ENCODE results near the gene CFAP90. TPM values are rescaled to one million over a fixed set of nuclear protein-coding genes. Genes with fewer than 3 reads are reported as not detected.

Gene CFAP90
- total RNA-seq, 2 donors from 2014 or later = not detected

DNA sequence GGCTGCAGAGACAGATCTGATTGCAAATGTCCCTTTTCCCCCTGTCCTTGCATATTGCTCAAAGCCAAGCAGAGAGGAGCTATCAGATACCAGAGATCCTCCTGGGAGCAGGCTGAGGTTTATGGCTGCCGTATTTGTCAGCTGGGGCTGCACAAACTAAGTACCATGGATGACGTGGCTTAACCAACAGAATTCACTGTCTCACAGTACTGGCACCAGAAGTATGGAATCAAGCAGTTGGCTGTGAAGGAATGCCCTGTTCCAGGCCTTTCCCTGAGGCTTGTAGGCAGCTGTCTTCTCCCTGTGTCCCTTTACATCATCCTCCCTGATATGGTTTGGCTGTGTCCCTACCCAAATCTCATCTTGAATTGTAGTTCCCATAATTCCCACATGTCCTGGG is 2.6 kb downstream of the CFAP90 start:
- H3K36me3 ChIP-seq = no peaks in the 10 kb centered on the region
- no peak for DNase-seq (ENCODE audit: low spot score)

DNA sequence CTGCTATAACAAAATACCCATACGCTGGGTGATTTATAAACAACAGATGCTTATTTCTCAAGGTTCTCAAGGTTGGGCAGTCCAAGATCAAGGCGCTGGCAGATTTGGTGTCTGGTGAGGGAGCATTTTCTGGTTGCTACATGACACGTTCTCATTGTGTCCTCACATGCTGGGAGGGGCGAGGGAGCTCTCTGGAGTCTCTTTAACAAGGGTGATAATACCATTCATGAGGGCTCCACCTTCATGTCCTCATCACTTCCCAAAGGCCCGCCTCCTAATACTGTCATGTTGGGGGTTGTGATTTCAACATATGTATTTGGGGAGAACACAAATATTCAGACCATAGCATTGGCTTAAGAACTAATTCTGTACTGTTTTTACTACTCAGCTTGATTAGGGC is 4.6 kb downstream of the CFAP90 start:
- no peaks in the 10 kb centered on the region for H3K9me3 ChIP-seq
- DNase-seq (ENCODE audit: low spot score) = no peak
- H3K27ac ChIP-seq = no peak overlapping the region
- H3K36me3 ChIP-seq = no peaks in the 10 kb centered on the region
- peaks cover 0 to 20% of the 10 kb centered on the region in 2 donors for H3K4me1 ChIP-seq
- H3K4me3 ChIP-seq = no peak overlapping the region
- TF ChIP-seq, protein P1, sequence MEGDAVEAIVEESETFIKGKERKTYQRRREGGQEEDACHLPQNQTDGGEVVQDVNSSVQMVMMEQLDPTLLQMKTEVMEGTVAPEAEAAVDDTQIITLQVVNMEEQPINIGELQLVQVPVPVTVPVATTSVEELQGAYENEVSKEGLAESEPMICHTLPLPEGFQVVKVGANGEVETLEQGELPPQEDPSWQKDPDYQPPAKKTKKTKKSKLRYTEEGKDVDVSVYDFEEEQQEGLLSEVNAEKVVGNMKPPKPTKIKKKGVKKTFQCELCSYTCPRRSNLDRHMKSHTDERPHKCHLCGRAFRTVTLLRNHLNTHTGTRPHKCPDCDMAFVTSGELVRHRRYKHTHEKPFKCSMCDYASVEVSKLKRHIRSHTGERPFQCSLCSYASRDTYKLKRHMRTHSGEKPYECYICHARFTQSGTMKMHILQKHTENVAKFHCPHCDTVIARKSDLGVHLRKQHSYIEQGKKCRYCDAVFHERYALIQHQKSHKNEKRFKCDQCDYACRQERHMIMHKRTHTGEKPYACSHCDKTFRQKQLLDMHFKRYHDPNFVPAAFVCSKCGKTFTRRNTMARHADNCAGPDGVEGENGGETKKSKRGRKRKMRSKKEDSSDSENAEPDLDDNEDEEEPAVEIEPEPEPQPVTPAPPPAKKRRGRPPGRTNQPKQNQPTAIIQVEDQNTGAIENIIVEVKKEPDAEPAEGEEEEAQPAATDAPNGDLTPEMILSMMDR (IDR thresholded peaks at IDR 0.05) = no peak
- peaks cover 4% of the 10 kb centered on the region in 2 donors for H3K27me3 ChIP-seq

More for the DNA sequence above, 2.6 kb downstream of the CFAP90 start:
- Histone ChIP-seq H3K4me1 (peaks cover 0 to 23% of the 10 kb centered on the region in 2 donors), H3K27me3 (peaks cover 4% of the 10 kb centered on the region in 2 donors), H3K9me3 (no peaks in the 10 kb centered on the region), H3K27ac (no peak overlapping the region), H3K4me3 (no peak overlapping the region)
- TF ChIP-seq, protein P1 (IDR thresholded peaks at IDR 0.05) = no peak

DNA sequence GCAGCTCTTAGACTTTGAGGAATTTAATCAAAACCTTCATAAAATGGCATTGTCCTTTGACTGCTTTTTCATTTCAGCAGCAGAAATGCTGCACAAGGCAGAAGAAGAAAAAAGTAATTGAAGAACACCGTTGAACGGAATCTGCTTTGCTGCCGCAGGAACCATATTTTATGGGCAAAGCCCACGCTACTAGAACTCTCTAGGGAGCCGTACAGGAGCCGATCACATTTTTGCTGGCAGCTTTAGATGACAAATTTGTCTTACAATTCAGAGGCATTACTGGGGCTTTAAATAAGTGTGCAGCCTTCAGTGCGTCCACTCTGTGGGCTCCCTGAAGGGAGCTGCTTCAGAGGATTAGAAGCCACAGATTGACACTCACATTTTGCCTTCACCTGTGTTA is 5.4 kb downstream of the CFAP90 start:
- Histone ChIP-seq H3K4me1 (peaks cover 0 to 13% of the 10 kb centered on the region in 2 donors), H3K9me3 (no peaks in the 10 kb centered on the region), H3K27ac (no peak overlapping the region), H3K36me3 (no peaks in the 10 kb centered on the region), H3K27me3 (peaks cover 4% of the 10 kb centered on the region in 2 donors), H3K4me3 (no peak overlapping the region)
- DNase-seq (ENCODE audit: low spot score) = no peak
- TF ChIP-seq, protein P1 (IDR thresholded peaks at IDR 0.05) = no peak

DNA sequence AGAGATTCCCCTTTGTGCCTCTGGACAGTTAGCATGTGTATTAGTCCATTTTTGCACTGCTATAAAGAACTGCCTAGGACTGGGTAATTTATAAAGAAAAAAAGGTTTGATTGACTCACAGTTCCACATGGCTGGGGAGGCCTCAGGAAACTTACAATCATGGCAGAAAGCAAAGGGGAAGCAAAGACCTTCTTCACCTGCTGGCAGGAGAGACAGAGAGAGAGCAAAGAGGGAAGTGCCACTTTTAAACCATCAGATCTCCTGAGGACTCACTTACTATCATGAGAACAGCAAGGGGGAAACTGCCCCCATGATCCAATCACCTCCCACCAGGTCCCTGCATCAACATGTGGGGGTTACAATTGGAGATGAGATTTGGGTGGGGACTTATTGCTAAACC is 6.0 kb downstream of the CFAP90 start:
- H3K4me3 ChIP-seq = no peak overlapping the region
- peaks cover 0 to 6% of the 10 kb centered on the region in 2 donors for H3K4me1 ChIP-seq
- no peaks in the 10 kb centered on the region for H3K9me3 ChIP-seq
- peaks cover 0 to 4% of the 10 kb centered on the region in 2 donors for H3K27me3 ChIP-seq
- no peaks in the 10 kb centered on the region for H3K36me3 ChIP-seq
- no peak overlapping the region for H3K27ac ChIP-seq
- no peak for DNase-seq (ENCODE audit: low spot score)
- TF ChIP-seq, protein P1 (IDR thresholded peaks at IDR 0.05) = no peak

DNA sequence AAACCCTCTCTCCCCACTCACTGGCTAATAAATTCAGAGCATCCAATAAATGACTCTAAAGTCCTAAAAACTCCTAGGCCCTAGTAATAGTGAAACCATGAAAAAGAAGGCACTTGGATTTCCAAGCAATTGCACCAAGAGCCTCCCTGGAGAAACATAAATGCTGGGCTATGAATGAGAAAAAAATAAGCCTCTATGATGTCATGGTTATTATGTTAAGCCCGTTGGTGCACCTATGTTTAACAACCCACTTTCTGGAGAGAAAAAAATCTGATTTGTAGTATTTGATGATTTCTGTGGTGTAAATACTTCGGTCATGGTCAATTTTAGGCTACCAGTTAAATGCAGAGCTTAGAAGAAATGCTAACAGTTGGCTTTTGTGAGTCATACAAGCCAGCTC is 8.4 kb downstream of the CFAP90 start:
- TF ChIP-seq, protein P1 (IDR thresholded peaks at IDR 0.05) = no peak
- no peaks in the 10 kb centered on the region for H3K36me3 ChIP-seq
- H3K9me3 ChIP-seq = no peaks in the 10 kb centered on the region
- no peak overlapping the region for H3K27ac ChIP-seq
- DNase-seq (ENCODE audit: low spot score) = no peak
- no peaks in the 10 kb centered on the region for H3K4me1 ChIP-seq
- no peaks in the 10 kb centered on the region for H3K27me3 ChIP-seq
- no peak overlapping the region for H3K4me3 ChIP-seq

DNA sequence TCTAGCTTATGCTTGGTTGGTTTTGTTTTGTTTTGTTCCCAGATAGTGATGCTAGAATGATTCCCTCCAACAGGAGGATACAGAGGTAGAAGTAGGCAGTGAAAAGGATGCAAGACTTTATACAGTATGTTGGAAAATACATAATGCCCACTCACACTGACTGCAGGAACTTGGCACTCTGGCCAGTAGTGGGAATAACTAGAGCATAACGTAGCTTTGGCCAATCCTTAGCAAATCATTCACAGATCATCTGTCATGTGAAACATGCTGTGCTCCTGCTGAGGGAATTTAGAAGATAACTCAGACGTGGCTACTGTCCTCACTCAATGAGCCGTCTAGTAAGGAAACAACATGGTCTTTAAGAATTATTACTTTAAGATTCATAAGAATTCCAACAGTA is 13.5 kb downstream of the CFAP90 start:
- TF ChIP-seq, protein P1 (IDR thresholded peaks at IDR 0.05) = no peak
- DNase-seq (ENCODE audit: low spot score) = no peak
- Histone ChIP-seq H3K9me3 (no peaks in the 10 kb centered on the region), H3K27ac (no peak overlapping the region), H3K4me3 (no peak overlapping the region), H3K36me3 (no peaks in the 10 kb centered on the region), H3K27me3 (no peaks in the 10 kb centered on the region), H3K4me1 (no peaks in the 10 kb centered on the region)

Measured in right atrium auricular region (tissue), 2 donors.